Nephron (organoid): ENCODE results near the gene DCST2.
"Not testable (repeated sequence)": the region's sequence is repeated elsewhere in the genome, so short reads cannot be mapped to it uniquely, and the experiment has no call there.

ENCODE experiments used
- H3K27ac Mint-ChIP-seq, 3 experiments: 2 replicates each; pipeline ENCODE4 v1.8.0; 2020; ENCODE audit warnings: mixed read lengths in 3 of 3, mild to moderate bottlenecking in 2 of 3, moderate library complexity in 1 of 3
- H3K27me3 Mint-ChIP-seq: 2 replicates; pipeline ENCODE4 v1.8.0; 2021; ENCODE audit warnings: low read depth, mild to moderate bottlenecking, moderate library complexity, mixed read lengths
- H3K36me3 Mint-ChIP-seq: 2 replicates; pipeline ENCODE4 v1.8.0; 2020; ENCODE audit warnings: low read depth, mixed read lengths
- H3K4me1 Mint-ChIP-seq: 2 replicates; pipeline ENCODE4 v1.8.0; 2020; ENCODE audit warnings: mixed read lengths
- H3K4me3 Mint-ChIP-seq, 3 experiments: 2 replicates each; pipeline ENCODE4 v1.8.0; 2020; ENCODE audit warnings: mild to moderate bottlenecking in 3 of 3, mixed read lengths in 3 of 3, moderate library complexity in 2 of 3
- H3K9me3 Mint-ChIP-seq: 2 replicates; pipeline ENCODE4 v1.8.0; 2020; ENCODE audit warnings: mixed read lengths
- TF ChIP-seq, protein P1 (sequence below), 3 experiments: fragments of 200-600 bp; sonication (generic); IDR thresholded peaks; one replicate each; pipeline ENCODE4 v1.5.0; 2021; ENCODE audit warnings: antibody characterized with exemption in 3 of 3; ENCODE audit not compliant: unreplicated experiment in 3 of 3

DCST2 gene

DNA sequence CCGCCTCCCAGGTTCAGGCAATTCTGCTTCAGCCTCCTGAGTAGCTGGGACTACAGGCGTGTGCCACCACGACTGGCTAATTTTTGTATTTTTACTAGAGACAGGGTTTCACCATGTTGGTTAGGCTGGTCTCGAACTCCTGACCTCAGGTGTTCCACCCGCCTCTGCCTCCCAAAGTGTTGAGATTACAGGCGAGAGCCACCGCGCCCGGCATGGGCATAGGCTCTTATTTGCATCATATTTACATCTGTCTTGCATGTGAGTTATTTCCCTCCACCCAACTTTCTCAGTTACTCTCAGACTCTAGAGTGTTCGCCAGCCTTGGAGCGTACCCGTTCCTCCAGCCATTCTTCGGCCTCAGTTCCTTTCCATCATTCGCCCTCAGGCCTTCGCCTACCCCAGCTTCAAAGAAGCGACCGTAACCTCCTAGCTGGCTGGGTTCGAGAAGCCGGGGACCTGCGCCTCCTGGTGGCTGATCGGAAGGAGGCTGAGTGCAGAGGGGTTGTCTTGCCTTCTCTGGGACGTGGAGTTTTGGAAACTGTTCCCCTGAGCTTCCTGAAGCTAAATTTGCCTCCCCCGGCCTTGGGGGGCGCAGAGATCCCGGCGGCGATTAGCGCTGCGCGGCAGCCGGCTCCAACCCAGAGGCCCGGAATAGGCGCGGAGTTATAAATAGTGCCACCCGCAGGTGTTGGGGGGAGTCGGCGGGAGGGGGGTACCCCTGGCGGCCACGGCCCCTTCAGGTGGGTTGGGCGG lies 34.6 kb downstream of the DCST2 start:
- peaks cover 24% of the 10 kb centered on the region for H3K4me1 Mint-ChIP-seq
- no peaks in the 10 kb centered on the region for H3K9me3 Mint-ChIP-seq
- H3K36me3 Mint-ChIP-seq, result no peaks in the 10 kb centered on the region
- peak overlapping the region; percentile 87 to 98 (median 93) for H3K27ac Mint-ChIP-seq
- TF ChIP-seq, protein P1, sequence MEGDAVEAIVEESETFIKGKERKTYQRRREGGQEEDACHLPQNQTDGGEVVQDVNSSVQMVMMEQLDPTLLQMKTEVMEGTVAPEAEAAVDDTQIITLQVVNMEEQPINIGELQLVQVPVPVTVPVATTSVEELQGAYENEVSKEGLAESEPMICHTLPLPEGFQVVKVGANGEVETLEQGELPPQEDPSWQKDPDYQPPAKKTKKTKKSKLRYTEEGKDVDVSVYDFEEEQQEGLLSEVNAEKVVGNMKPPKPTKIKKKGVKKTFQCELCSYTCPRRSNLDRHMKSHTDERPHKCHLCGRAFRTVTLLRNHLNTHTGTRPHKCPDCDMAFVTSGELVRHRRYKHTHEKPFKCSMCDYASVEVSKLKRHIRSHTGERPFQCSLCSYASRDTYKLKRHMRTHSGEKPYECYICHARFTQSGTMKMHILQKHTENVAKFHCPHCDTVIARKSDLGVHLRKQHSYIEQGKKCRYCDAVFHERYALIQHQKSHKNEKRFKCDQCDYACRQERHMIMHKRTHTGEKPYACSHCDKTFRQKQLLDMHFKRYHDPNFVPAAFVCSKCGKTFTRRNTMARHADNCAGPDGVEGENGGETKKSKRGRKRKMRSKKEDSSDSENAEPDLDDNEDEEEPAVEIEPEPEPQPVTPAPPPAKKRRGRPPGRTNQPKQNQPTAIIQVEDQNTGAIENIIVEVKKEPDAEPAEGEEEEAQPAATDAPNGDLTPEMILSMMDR (IDR thresholded peaks at IDR 0.05; ENCODE audit: unreplicated experiment in 3 of 3), result peak; percentile 79 to 84 (median 80)
- peak overlapping the region; percentile 83 to 88 (median 85) for H3K4me3 Mint-ChIP-seq
- no peaks in the 10 kb centered on the region for H3K27me3 Mint-ChIP-seq

DNA sequence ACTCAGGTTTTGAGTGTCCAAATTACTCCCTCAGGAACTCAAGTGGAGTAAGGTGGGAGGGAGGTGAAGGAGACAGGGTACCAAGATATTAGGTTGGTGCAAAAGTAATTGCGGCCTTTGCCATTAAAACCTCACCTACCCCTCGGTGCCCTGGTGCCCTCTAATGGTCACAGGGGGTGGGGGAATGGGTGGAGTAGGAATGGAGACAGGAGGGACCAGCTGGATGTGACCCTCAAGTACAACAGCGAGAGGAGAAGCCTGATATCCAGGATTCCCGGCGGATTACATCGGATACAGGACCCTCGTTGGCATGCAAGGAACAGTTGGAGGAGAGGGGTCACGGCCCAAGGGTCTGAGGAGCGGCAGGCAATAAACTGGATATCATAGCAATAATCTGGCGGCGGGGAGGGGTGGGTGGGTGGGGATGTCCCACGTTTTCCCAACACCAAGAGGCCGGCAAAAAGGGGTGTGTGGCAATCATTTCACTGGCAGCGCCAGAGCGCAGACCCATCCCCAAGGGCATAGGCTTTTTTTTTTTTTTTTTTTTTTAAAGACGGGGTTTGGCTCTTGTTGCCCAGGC lies 35.3 kb downstream of the DCST2 start:
- H3K9me3 Mint-ChIP-seq, result no peaks in the 10 kb centered on the region

DNA sequence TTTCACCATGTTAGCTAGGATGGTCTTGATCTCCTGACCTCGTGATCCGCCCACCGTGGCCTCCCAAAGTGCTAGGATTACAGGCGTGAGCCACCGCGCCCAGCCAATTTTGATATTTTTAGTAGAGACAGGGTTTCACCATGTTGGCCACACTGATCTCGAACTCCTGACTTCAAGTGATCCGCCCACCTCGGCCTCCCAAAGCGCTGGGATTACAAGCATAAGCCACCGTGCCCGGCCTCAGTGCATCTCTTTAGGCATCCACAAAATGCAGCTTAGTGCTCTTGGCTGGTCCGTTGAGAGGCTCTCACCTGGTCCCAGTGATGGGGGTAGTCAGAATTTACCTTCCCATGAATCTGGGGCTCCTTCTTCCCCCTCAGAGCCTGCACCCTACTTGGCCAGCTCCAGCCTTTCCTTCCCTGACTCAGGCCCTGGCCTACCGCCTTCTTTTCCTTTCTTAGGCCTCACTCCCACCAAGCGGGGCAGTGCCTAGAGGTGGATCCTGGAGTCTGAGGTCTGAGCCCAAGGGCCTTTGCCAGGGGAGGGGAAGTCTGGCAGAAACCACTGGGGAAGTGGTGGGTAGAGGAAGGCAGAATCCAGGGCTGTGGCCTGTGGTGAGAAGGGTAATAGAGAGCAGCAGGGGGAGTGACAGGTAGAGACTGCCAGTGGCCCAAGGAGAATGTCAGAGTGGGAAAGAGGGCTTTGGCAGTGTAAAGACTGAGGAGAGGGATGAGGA lies 36.4 kb downstream of the DCST2 start:
- H3K4me3 Mint-ChIP-seq, result peak overlapping the region; percentile 51 to 68 (median 61)
- no peaks in the 10 kb centered on the region for H3K36me3 Mint-ChIP-seq
- H3K27me3 Mint-ChIP-seq, result no peaks in the 10 kb centered on the region
- peak overlapping the region; percentile 29 to 74 (median 53) for H3K27ac Mint-ChIP-seq
- TF ChIP-seq, protein P1 (IDR thresholded peaks at IDR 0.05; ENCODE audit: unreplicated experiment in 3 of 3), result no peak
- peaks cover 24% of the 10 kb centered on the region for H3K4me1 Mint-ChIP-seq
- H3K9me3 Mint-ChIP-seq, result no peaks in the 10 kb centered on the region

More for the DNA sequence above, 35.3 kb downstream of the DCST2 start:
- H3K4me3 Mint-ChIP-seq, result peak overlapping the region; percentile 50 to 72 (median 59)
- peak overlapping the region in 1 of 3 experiments; percentile 53 for H3K27ac Mint-ChIP-seq
- TF ChIP-seq, protein P1 (IDR thresholded peaks at IDR 0.05; ENCODE audit: unreplicated experiment in 3 of 3), result no peak
- peaks cover 24% of the 10 kb centered on the region for H3K4me1 Mint-ChIP-seq
- H3K36me3 Mint-ChIP-seq, result no peaks in the 10 kb centered on the region
- H3K27me3 Mint-ChIP-seq, result no peaks in the 10 kb centered on the region

DNA sequence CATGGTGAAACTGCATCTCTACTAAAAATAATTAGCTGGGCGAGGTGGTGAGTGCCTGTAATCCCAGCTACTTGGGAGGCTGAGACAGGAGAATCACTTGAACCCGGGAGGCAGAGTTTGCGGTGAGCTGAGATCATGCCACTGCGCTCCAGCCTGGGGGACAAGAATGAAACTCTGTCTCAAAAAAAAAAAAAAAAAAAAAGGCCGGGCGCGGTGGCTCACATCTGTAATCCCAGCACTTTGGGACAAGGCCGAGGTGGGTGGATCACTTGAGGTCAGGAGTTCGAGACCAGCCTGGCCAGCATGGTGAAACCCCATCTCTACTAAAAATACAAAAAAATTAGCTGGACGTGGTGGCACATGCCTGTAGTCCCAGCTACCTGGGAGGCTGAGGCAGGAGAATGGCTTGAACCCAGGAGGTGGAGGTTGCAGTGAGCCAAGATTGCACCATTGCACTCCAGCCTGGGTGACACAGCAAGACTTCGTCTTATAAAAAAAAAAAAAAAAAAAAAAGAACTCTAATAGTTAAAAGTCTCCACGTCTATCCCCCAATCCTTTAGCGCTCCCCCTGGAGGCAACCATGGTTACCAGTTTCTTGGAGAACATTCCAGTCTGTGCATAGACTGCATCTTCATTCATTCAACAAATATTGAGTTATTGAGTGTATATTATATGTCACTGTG lies 38.1 kb downstream of the DCST2 start:
- H3K4me3 Mint-ChIP-seq, result peak overlapping the region in 2 of 3 experiments; percentile 5 to 6
- not testable (repeated sequence) for H3K27me3 Mint-ChIP-seq, H3K36me3 Mint-ChIP-seq, H3K9me3 Mint-ChIP-seq
- H3K27ac Mint-ChIP-seq, result peak overlapping the region in 2 of 3 experiments; percentile 5 to 32
- TF ChIP-seq, protein P1 (IDR thresholded peaks at IDR 0.05; ENCODE audit: unreplicated experiment in 3 of 3), result peak in 1 of 3 experiments; percentile 50
- peaks cover 24% of the 10 kb centered on the region for H3K4me1 Mint-ChIP-seq

DNA sequence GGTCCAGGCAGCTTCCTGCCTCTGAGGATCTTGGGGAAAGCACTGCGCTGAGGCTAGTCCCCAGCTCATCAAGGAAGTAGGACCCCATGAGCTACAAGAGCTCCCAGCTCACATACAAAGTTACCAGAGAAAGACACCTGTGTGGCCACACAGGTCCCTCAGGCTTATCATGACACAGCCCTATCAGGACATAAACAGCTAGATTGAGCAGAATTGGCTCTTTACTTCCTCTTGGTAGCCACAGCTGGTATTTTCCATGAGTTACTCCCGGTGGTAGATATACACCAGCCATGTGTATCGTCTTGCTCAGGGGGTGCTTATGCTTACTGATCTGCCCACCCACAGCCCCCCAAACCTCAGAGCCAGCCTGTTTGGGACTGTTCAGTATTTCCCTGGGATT lies 39.0 kb downstream of the DCST2 start:
- Mint-ChIP-seq H3K9me3 (no peaks in the 10 kb centered on the region), H3K27me3 (no peaks in the 10 kb centered on the region), H3K27ac (peak overlapping the region in 1 of 3 experiments; percentile 19), H3K4me3 (no peak overlapping the region), H3K4me1 (peaks cover 16% of the 10 kb centered on the region), H3K36me3 (peaks cover 3% of the 10 kb centered on the region)
- TF ChIP-seq, protein P1 (IDR thresholded peaks at IDR 0.05; ENCODE audit: unreplicated experiment in 3 of 3), result no peak
